ENCODE data around the gene PCDHGA7.
"Not testable (repeated sequence)": the region's sequence is repeated elsewhere in the genome, so short reads cannot be mapped to it uniquely, and the experiment has no call there.

Gene PCDHGA7

DNA sequence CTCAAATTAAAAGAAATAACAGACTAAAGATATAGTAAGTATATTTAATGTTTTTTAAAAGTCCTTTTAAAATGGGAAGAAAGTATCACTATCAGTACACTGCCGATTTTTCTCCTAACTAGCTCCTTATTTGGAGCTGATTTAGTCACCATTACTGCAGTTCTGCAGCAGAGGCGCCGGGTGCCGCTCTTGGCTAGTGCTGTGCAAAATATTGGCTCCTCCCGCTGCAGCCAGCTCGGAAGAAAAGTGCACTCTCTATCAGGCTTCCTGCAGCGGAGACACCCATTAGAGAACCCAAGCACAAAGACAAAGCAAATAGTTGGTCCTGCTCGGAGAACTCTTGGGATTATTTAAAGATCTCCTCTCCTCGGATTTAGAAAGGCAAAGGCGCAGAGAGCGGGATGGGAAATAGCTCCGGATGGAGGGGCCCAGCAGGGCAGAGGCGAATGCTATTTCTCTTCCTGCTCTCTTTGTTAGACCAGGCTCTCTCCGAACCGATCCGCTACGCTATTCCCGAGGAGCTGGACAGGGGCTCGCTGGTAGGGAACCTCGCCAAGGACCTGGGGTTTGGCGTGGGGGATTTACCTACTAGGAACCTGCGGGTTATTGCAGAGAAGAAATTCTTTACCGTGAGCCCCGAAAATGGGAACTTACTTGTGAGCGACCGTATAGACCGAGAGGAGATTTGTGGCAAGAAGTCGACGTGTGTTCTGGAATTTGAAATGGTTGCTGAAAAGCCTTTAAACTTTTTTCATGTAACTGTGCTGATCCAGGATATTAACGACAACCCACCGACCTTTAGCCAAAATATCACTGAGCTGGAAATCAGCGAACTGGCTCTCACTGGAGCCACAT, 12.3 kb upstream of the PCDHGA7 start, which contains the start of gene PCDHGB3:
TSS of gene PCDHGB3 (plus strand) at position 249 of the 855 bp plus-strand sequence. CDS start at position 402, 153 bp downstream.
- peak; percentile 33 for DNase-seq

DNA sequence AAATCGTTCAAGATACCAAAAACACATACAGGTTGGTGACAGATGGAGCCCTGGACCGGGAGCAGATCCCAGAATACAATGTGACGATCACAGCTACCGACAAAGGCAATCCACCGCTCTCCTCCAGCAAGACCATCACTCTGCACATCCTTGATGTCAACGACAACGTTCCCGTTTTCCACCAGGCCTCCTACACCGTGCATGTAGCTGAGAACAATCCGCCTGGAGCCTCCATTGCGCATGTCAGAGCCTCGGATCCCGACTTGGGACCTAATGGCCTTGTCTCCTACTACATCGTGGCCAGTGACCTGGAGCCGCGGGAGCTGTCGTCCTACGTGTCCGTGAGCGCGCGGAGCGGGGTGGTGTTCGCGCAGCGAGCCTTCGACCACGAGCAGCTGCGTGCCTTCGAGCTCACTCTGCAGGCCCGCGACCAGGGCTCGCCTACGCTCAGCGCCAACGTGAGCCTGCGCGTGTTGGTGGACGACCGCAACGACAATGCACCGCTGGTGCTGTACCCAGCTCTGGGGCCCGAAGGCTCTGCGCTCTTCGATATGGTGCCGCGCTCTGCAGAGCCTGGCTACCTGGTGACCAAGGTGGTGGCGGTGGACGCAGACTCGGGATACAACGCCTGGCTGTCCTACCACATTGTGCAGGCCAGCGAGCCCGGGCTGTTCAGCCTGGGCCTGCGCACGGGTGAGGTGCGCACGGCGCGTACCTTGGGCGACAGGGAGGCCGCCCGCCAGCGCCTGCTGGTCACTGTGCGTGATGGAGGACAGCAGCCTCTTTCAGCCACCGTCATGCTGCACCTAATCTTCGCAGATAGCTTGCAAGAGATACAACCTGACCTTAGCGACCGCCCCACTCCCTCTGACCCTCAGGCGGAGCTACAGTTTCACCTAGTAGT, 10.7 kb upstream of the PCDHGA7 start:
- no peak for DNase-seq

DNA sequence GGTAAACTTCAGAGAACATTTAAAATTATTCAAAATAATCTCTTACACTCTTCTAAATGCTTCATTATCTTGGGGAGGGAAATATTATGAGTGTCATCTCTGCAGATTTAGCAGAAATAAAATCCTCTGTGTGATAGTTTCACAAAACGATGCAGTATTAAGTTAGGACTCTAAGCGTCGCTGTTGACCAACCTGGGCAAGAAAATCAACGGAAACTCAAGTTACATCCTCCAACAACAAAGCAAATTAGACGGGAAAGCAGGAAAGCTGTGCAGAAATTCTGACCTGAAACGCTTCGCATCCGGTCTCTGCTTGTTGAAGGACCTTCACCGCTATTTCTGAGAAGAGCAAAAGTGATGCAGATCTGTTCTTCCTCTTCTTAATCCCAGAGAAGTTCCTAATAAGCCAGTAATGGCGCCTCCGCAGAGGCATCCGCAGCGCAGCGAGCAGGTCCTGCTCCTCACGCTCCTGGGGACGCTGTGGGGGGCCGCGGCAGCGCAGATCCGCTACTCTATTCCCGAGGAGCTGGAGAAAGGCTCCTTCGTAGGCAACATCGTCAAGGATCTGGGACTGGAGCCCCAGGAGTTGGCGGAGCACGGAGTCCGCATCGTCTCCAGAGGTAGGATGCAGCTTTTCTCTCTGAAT, 8.7 kb upstream of the PCDHGA7 start, which contains the start of gene PCDHGA6:
TSS of gene PCDHGA6 (plus strand) at position 219 of the 645 bp plus-strand sequence. CDS start at position 412, 193 bp downstream.
- no peak for DNase-seq

DNA sequence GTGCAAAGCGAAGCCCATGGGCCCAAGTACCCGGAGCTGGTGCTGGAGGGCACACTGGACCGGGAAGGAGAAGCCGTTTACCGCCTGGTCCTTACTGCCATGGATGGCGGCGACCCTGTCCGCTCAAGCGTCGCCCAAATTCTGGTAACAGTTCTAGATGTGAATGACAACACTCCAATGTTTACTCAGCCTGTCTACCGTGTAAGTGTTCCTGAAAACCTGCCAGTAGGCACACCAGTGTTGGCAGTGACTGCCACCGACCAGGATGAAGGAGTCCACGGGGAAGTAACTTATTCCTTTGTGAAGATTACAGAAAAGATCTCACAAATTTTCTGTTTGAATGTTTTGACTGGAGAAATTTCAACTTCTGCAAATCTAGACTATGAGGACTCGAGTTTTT, 7.9 kb upstream of the PCDHGA7 start:
- DNase-seq: no peak

DNA sequence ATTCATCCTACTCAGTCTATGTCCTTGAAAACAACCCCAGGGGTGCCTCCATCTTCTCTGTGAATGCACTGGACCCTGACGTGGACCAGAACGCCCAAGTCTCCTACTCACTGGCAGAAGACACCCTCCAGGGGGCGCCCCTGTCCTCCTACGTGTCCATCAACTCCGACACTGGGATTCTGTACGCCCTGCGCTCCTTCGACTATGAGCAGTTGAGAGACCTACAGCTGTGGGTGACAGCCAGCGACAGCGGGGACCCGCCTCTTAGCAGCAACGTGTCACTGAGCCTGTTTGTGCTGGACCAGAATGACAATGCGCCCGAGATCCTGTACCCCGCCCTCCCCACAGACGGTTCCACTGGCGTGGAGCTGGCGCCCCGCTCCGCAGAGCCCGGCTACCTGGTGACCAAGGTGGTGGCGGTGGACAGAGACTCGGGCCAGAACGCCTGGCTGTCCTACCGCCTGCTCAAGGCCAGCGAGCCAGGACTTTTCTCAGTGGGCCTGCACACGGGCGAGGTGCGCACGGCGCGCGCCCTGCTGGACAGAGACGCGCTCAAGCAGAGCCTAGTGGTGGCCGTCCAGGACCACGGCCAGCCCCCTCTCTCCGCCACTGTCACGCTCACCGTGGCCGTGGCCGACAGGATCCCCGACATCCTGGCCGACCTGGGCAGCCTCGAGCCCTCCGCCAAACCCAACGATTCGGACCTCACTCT, 6.9 kb upstream of the PCDHGA7 start:
- not testable (repeated sequence) for DNase-seq

DNA sequence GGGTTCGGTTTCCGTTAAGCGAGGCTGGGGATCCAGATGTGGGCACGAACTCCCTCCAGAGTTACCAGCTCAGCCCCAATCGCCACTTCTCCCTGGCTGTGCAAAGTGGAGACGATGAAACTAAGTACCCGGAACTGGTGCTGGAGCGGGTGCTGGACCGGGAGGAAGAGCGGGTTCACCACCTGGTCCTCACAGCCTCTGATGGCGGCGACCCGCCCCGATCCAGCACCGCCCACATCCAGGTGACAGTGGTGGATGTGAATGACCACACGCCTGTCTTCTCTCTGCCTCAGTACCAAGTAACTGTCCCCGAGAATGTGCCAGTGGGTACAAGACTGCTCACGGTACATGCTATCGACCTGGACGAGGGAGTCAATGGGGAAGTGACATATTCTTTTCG, 803 bp downstream of the PCDHGA7 start:
- no peak for DNase-seq

DNA sequence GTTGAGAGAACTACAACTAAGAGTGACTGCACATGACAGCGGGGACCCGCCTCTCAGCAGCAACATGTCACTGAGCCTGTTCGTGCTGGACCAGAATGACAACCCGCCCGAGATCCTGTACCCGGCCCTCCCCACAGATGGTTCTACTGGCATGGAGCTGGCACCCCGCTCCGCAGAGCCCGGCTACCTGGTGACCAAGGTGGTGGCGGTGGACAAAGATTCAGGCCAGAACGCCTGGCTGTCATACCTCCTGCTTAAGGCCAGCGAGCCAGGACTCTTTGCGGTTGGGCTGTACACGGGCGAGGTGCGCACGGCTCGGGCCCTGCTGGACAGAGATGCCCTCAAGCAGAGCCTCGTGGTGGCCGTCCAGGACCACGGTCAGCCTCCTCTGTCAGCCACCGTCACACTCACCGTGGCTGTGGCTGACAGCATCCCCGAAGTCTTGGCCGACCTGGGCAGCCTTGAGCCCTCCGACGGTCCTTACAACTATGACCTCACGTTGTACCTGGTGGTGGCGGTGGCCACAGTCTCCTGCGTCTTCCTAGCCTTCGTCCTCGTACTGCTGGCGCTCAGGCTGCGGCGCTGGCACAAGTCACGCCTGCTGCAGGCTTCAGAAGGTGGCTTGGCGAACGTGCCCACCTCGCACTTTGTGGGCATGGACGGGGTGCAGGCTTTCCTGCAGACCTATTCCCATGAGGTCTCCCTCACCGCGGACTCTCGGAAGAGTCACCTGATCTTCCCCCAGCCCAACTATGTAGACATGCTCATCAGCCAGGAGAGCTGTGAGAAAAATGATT, 2.1 kb downstream of the PCDHGA7 start:
- no peak for DNase-seq

DNA sequence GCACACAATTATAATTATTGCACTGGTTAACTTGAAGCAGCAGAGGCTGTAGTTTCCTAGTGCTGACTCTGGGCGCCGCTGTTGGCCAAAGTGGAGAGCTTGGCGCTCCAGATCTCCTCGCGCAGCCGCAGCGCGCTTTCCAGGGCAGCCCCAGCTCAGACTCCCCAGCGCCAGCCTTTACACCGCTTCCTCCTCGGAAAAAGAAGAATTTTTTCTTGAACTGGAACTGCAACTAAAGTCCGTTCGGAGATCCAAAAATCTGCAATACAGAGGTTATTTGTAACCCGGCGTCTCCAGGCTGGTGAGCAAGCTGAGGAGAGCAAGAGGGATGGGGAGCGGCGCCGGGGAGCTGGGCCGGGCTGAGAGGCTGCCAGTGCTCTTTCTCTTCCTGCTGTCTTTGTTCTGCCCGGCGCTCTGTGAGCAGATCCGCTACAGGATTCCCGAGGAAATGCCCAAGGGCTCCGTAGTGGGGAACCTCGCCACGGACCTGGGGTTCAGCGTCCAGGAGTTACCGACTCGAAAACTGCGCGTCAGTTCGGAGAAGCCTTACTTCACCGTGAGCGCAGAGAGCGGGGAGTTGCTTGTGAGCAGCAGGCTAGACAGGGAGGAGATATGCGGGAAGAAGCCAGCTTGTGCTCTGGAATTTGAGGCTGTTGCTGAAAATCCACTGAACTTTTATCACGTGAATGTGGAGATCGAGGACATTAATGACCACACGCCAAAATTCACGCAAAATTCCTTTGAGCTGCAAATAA, 5.2 kb downstream of the PCDHGA7 start, which contains the start of gene PCDHGB4:
TSS of gene PCDHGB4 (plus strand) at position 142 of the 755 bp plus-strand sequence. CDS start at position 329, 187 bp downstream.
- DNase-seq: not testable (repeated sequence)

DNA sequence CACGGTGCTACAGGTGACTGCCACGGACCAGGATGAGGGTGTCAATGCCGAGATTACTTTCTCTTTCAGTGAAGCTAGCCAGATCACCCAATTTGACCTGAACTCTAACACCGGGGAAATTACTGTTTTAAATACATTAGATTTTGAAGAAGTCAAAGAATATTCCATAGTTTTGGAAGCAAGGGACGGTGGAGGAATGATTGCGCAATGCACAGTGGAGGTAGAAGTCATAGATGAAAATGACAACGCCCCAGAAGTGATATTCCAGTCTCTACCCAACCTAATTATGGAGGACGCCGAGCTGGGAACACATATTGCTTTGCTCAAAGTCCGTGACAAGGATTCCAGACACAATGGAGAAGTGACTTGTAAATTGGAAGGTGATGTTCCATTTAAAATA, 6.1 kb downstream of the PCDHGA7 start:
- no peak for DNase-seq

DNA sequence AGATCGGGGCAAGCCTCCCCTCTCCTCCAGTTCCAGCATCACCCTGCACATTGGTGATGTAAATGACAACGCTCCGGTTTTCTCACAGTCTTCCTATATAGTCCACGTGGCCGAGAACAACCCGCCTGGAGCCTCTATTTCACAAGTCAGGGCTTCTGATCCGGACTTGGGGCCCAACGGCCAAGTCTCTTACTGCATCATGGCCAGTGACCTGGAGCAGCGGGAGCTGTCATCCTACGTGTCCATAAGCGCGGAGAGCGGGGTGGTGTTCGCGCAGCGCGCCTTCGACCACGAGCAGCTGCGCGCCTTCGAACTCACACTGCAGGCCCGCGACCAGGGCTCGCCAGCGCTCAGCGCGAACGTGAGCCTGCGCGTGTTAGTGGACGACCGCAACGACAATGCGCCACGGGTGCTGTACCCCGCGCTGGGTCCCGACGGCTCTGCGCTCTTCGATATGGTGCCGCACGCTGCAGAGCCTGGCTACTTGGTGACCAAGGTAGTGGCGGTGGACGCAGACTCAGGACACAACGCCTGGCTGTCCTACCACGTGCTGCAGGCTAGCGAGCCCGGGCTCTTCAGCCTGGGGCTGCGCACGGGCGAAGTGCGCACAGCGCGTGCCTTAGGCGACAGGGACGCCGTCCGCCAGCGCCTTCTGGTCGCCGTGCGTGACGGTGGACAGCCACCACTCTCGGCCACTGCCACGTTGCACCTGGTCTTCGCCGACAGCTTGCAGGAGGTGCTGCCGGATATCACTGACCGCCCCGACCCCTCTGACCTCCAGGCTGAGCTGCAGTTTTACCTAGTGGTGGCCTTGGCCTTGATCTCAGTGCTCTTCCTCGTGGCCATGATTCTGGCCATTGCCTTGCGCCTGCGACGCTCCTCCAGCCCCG, 6.9 kb downstream of the PCDHGA7 start:
- DNase-seq: no peak

DNA sequence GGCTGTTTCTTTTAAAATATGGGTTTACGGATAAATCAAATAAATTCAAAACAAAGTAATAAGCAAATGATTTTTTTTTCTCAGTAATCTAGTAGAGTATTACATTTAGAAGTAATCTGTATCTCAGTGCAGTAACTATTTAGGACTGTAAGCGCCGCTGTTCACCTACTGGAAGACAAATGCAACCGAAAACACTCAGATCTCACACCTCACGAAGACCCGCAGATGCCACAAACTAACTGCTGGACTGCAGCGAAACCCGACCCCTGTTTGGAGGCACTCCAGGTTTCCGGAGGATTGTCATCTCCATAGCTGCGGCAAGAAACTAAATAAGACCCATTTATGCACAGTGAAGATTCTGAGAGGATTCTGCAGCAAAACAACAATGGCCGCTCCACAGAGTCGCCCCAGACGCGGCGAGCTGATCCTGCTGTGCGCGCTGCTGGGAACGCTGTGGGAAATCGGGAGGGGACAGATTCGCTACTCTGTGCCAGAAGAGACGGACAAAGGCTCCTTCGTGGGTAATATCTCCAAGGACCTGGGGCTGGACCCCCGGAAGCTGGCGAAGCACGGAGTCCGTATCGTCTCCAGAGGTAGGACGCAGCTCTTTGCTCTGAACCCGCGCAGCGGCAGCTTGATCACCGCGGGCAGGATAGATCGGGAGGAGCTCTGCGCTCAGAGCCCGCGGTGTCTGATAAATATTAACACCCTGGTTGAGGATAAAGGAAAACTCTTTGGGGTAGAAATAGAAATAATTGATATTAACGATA, 10.1 kb downstream of the PCDHGA7 start, which contains the start of gene PCDHGA8:
TSS of gene PCDHGA8 (plus strand) at position 205 of the 770 bp plus-strand sequence. CDS start at position 386, 181 bp downstream.
- no peak for DNase-seq

DNA sequence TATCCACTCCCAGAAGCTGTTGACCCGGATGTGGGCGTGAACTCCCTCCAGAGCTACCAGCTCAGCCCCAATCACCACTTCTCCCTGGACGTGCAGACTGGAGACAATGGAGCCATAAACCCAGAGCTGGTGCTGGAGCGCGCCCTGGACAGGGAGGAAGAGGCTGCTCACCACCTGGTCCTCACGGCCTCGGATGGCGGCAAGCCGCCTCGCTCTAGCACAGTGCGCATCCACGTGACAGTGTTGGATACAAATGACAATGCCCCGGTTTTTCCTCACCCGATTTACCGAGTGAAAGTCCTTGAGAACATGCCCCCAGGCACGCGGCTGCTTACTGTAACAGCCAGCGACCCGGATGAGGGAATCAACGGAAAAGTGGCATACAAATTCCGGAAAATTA, 10.7 kb downstream of the PCDHGA7 start:
- no peak for DNase-seq

DNA sequence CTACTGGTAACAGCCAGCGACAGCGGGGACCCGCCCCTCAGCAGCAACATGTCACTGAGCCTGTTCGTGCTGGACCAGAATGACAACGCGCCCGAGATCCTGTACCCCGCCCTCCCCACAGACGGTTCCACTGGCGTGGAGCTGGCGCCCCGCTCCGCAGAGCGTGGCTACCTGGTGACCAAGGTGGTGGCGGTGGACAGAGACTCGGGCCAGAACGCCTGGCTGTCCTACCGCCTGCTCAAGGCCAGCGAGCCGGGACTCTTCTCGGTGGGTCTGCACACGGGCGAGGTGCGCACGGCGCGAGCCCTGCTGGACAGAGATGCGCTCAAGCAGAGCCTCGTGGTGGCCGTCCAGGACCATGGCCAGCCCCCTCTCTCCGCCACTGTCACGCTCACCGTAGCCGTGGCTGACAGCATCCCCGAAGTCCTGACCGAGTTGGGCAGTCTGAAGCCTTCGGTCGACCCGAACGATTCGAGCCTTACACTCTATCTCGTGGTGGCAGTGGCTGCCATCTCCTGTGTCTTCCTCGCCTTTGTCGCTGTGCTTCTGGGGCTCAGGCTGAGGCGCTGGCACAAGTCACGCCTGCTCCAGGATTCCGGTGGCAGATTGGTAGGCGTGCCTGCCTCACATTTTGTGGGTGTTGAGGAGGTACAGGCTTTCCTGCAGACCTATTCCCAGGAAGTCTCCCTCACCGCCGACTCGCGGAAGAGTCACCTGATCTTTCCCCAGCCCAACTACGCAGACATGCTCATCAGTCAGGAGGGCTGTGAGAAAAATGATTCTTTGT, 12.1 kb downstream of the PCDHGA7 start:
- DNase-seq: not testable (repeated sequence)

DNA sequence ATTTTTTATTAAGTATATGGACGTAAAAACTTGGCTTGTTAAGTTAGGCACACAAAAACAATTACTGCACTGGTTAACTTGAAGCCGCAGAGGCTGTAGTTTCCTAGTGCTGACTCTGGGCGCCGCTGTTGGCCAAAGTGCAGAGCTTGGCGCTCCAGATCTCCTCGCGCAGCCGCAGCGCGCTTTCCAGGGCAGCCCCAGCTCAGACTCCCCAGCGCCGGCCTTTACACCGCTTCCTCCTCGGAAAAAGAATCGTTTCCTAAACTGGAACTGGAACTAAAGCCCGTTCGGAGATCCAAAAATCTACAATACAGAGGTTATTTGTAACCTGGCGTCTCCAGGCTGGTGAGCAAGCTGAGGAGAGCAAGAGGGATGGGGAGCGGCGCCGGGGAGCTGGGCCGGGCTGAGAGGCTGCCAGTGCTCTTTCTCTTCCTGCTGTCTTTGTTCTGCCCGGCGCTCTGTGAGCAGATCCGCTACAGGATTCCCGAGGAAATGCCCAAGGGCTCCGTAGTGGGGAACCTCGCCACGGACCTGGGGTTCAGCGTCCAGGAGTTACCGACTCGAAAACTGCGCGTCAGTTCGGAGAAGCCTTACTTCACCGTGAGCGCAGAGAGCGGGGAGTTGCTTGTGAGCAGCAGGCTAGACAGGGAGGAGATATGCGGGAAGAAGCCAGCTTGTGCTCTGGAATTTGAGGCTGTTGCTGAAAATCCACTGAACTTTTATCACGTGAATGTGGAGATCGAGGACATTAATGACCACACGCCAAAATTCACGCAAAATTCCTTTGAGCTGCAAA, 15.4 kb downstream of the PCDHGA7 start, which contains the start of gene PCDHGB5:
TSS of gene PCDHGB5 (plus strand) at position 192 of the 796 bp plus-strand sequence. CDS start at position 373, 181 bp downstream.
- DNase-seq: peak; percentile 32

DNA sequence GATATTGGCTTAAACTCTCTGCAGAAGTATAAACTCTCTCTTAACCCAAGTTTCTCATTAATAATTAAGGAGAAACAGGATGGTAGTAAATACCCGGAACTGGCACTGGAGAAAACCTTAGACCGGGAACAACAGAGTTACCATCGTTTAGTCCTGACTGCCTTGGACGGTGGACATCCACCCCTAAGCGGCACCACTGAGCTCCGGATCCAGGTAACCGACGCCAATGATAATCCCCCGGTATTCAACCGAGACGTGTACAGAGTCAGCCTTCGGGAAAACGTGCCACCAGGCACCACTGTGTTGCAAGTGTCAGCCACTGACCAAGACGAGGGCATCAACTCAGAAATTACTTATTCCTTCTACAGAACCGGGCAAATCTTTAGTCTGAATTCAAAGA, 16.1 kb downstream of the PCDHGA7 start:
- DNase-seq: no peak

DNA sequence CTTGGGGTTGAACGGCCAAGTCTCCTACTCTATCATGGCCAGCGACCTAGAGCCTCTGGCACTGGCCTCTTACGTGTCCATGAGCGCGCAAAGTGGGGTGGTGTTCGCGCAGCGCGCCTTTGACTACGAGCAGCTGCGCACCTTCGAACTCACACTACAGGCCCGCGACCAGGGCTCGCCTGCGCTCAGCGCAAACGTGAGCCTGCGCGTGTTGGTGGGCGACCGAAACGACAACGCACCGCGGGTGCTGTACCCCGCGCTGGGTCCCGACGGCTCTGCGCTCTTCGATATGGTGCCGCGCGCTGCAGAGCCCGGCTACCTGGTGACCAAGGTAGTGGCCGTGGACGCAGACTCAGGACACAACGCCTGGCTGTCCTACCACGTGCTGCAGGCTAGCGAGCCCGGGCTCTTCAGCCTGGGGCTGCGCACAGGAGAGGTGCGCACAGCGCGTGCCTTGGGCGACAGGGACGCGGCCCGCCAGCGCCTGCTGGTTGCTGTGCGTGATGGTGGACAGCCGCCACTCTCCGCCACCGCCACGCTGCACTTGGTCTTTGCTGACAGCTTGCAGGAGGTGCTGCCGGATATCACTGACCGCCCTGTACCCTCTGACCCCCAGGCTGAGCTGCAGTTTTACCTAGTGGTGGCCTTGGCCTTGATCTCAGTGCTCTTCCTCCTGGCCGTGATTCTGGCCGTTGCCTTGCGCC, 17.2 kb downstream of the PCDHGA7 start:
- DNase-seq: no peak

All from CD4-positive, alpha-beta T cell treated with Interleukin-15 for 1 hour (primary cell).